CD14-positive monocyte (primary cell): ENCODE measurements around the gene SLC9A9. TPM values are rescaled to one million over a fixed set of nuclear protein-coding genes. Genes with fewer than 3 reads are reported as not detected.
A peak's percentile ranks its signal among the peaks of the same experiment; 100 is the strongest.

Experiments used
- DNase-seq, 3 donors: peaks; one replicate each; pipeline ENCODE4 v3.0.0-alpha.2; 2011 to 2022
- H2AFZ ChIP-seq: 2 replicates; pipeline ENCODE4 v1.6.0; 2012; ENCODE audit warnings: mild to moderate bottlenecking, low read depth, low read length, inconsistent platforms; ENCODE audit not compliant: insufficient read depth, poor library complexity, severe bottlenecking
- H3K27ac ChIP-seq, 2 donors: 1 replicate in 1 of 2; 2 replicates in 1 of 2; pipeline ENCODE4 v1.5.1; 2012 to 2013; ENCODE audit warnings: low read length in 2 of 2, control low read depth in 1 of 2, inconsistent platforms in 1 of 2, low read depth in 1 of 2, mild to moderate bottlenecking in 1 of 2
- H3K27me3 ChIP-seq, 2 donors: one replicate each; pipeline versions ENCODE4 v1.6.0 to v1.6.1; 2011 to 2013; ENCODE audit warnings: low read length in 2 of 2; ENCODE audit not compliant: control insufficient read depth in 2 of 2, insufficient read depth in 2 of 2
- H3K36me3 ChIP-seq, 2 donors: replicated peaks in 1 of 2; 1 replicate in 1 of 2; 2 replicates in 1 of 2; pipeline versions ENCODE4 v1.5.1 to v1.6.1; 2012 to 2013; ENCODE audit warnings: low read length in 2 of 2, control low read depth in 1 of 2, inconsistent platforms in 1 of 2, mild to moderate bottlenecking in 1 of 2; ENCODE audit not compliant: insufficient read depth in 2 of 2, control insufficient read depth in 1 of 2
- H3K4me1 ChIP-seq, 2 donors: 1 replicate in 1 of 2; 2 replicates in 1 of 2; pipeline versions ENCODE4 v1.5.1 to v1.6.1; 2012 to 2013; ENCODE audit warnings: low read length in 2 of 2, control low read depth in 1 of 2, inconsistent platforms in 1 of 2, mild to moderate bottlenecking in 1 of 2, moderate library complexity in 1 of 2; ENCODE audit not compliant: insufficient read depth in 2 of 2, control insufficient read depth in 1 of 2
- H3K4me2 ChIP-seq: replicated peaks from 2 replicates; pipeline ENCODE3; 2012; ENCODE audit warnings: low read length, moderate library complexity, mild to moderate bottlenecking; ENCODE audit not compliant: poor library complexity, severe bottlenecking; ENCODE audit errors: extremely low read depth
- H3K4me3 ChIP-seq, 3 experiments: fragments of 200-600 bp in 1 of 3; sonication (generic) in 1 of 3; replicated peaks in 1 of 3; 1 replicate in 2 of 3; 2 replicates in 1 of 3; pipeline ENCODE4 v1.5.1; 2011 to 2013; ENCODE audit warnings: low read length in 3 of 3, mild to moderate bottlenecking in 3 of 3, control low read depth in 2 of 3, low read depth in 2 of 3, inconsistent platforms in 1 of 3, moderate library complexity in 1 of 3
- H3K79me2 ChIP-seq: 2 replicates; pipeline ENCODE4 v1.6.0; 2012; ENCODE audit warnings: mild to moderate bottlenecking, control low read depth, inconsistent platforms, low read length, moderate library complexity; ENCODE audit not compliant: insufficient read depth
- H3K9ac ChIP-seq: 2 replicates; pipeline ENCODE4 v1.6.0; 2017; ENCODE audit warnings: low read length, mild to moderate bottlenecking; ENCODE audit not compliant: insufficient read depth, poor library complexity, severe bottlenecking
- H3K9me3 ChIP-seq, 2 donors: replicated peaks in 1 of 2; 1 replicate in 1 of 2; 2 replicates in 1 of 2; pipeline versions ENCODE4 v1.5.1 to v1.6.1; 2012 to 2013; ENCODE audit warnings: low read length in 2 of 2, control low read depth in 1 of 2; ENCODE audit not compliant: control insufficient read depth in 1 of 2, insufficient read depth in 1 of 2
- H4K20me1 ChIP-seq: 2 replicates; pipeline ENCODE4 v1.6.0; 2012; ENCODE audit warnings: mild to moderate bottlenecking, low read length, control low read depth, moderate library complexity; ENCODE audit not compliant: insufficient read depth
- H3K27ac Mint-ChIP-seq, 7 donors: one replicate each; pipeline ENCODE4 v1.8.0; 2020; ENCODE audit warnings: mild to moderate bottlenecking in 7 of 7, mixed read lengths in 7 of 7, moderate library complexity in 6 of 7, inconsistent platforms in 2 of 7
- H3K27me3 Mint-ChIP-seq, 3 donors: one replicate each; pipeline ENCODE4 v1.8.0; 2021 to 2022; ENCODE audit warnings: low read depth in 3 of 3, mild to moderate bottlenecking in 3 of 3, mixed read lengths in 3 of 3, moderate library complexity in 3 of 3, inconsistent platforms in 1 of 3
- H3K36me3 Mint-ChIP-seq, 2 donors: one replicate each; pipeline ENCODE4 v1.8.0; 2020; ENCODE audit warnings: mixed read lengths in 2 of 2, inconsistent platforms in 1 of 2, mild to moderate bottlenecking in 1 of 2
- H3K4me1 Mint-ChIP-seq: one replicate; pipeline ENCODE4 v1.8.0; 2020; ENCODE audit warnings: mild to moderate bottlenecking, mixed read lengths
- H3K4me3 Mint-ChIP-seq, 2 donors: one replicate each; pipeline ENCODE4 v1.8.0; 2020; ENCODE audit warnings: mild to moderate bottlenecking in 2 of 2, mixed read lengths in 2 of 2, moderate library complexity in 1 of 2
- H3K9me3 Mint-ChIP-seq, 7 donors: one replicate each; pipeline ENCODE4 v1.8.0; 2020 to 2022; ENCODE audit warnings: mixed read lengths in 7 of 7, mild to moderate bottlenecking in 6 of 7, moderate library complexity in 6 of 7, inconsistent platforms in 2 of 7
- WGBS: methylation state at CpG from one replicate; pipeline ENCODE4 v1.1.5; 2013; ENCODE audit warnings: missing lambda C conversion rate; ENCODE audit not compliant: insufficient coverage; 5-methylcytosine and 5-hydroxymethylcytosine counted together
- intact Hi-C, 2 donors: fragments of 100-400 bp; cut with micrococcal nuclease; formaldehyde crosslinking; loops; one replicate each; pipeline versions ENCODE4 v1.15.0 to v1.15.1; 2023
- polyA plus RNA-seq, 3 donors: library from polyadenylated mRNA; depleted of rRNA in 1 of 3; unstranded in 2 of 3; stranded (reverse) in 1 of 3; fragments of 300-500 nt in 2 of 3; fragments of >200 nt in 1 of 3; fragmentation: Illumina TruSeq in 2 of 3; gene quantifications; 1 replicate in 2 of 3; 2 replicates in 1 of 3; pipeline ENCODE4 v1.2.3, GENCODE V29; 2012 to 2021
- TF ChIP-seq, protein P1 (sequence below): fragments of 200-600 bp; IDR thresholded peaks from one replicate; pipeline ENCODE4 v1.8.0; 2022; ENCODE audit warnings: antibody characterized with exemption, mild to moderate bottlenecking

The SLC9A9 gene
- polyA plus RNA-seq, 3 donors: 14.1 to 32.8 (median 27.0) TPM

DNA sequence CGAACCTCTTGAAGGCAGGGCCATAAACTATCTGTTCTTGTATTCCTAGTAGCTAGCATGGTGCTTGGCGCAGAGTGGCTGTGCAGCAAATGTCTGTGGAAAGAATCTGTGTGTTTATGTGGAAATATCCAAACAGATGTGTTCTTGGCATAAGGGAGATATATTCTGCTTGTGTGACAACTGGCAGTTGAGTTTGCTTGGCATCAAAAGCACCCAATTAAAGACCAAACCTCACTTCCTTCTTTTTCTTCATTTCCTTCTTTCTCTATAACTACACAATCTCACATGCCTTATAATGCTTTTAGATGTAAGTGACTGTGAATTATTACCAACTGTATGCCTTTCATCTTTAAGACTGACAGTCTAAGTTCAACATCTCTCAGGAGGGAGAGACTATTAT lies 296.5 kb downstream of the SLC9A9 start:
- Histone ChIP-seq H3K9me3 (peaks cover 2 to 4% of the 10 kb centered on the region in 2 donors), H3K79me2 (no peaks in the 10 kb centered on the region), H4K20me1 (no peaks in the 10 kb centered on the region), H3K36me3 (peaks cover 10 to 49% of the 10 kb centered on the region in 2 donors), H3K4me1 (no peaks in the 10 kb centered on the region), H3K4me2 (no peak overlapping the region), H3K4me3 (no peak overlapping the region), H3K27me3 (no peaks in the 10 kb centered on the region), H3K9ac (no peak overlapping the region), H3K27ac (no peak overlapping the region), H2AFZ (no peak overlapping the region)
- WGBS: no CpG with 5 or more reads among the region's 2 CpGs
- Mint-ChIP-seq H3K27ac (peak overlapping the region in 1 of 7 donors; percentile 27), H3K36me3 (peaks cover 37 to 51% of the 10 kb centered on the region in 2 donors), H3K27me3 (peaks cover 0 to 2% (median 0%) of the 10 kb centered on the region in 3 donors), H3K9me3 (peaks cover 0 to 14% (median 6%) of the 10 kb centered on the region in 7 donors), H3K4me3 (no peak overlapping the region), H3K4me1 (peaks cover 8% of the 10 kb centered on the region)
- TF ChIP-seq, protein P1, sequence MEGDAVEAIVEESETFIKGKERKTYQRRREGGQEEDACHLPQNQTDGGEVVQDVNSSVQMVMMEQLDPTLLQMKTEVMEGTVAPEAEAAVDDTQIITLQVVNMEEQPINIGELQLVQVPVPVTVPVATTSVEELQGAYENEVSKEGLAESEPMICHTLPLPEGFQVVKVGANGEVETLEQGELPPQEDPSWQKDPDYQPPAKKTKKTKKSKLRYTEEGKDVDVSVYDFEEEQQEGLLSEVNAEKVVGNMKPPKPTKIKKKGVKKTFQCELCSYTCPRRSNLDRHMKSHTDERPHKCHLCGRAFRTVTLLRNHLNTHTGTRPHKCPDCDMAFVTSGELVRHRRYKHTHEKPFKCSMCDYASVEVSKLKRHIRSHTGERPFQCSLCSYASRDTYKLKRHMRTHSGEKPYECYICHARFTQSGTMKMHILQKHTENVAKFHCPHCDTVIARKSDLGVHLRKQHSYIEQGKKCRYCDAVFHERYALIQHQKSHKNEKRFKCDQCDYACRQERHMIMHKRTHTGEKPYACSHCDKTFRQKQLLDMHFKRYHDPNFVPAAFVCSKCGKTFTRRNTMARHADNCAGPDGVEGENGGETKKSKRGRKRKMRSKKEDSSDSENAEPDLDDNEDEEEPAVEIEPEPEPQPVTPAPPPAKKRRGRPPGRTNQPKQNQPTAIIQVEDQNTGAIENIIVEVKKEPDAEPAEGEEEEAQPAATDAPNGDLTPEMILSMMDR: no peak
- intact Hi-C loops: no loop called here
- no peak for DNase-seq

DNA sequence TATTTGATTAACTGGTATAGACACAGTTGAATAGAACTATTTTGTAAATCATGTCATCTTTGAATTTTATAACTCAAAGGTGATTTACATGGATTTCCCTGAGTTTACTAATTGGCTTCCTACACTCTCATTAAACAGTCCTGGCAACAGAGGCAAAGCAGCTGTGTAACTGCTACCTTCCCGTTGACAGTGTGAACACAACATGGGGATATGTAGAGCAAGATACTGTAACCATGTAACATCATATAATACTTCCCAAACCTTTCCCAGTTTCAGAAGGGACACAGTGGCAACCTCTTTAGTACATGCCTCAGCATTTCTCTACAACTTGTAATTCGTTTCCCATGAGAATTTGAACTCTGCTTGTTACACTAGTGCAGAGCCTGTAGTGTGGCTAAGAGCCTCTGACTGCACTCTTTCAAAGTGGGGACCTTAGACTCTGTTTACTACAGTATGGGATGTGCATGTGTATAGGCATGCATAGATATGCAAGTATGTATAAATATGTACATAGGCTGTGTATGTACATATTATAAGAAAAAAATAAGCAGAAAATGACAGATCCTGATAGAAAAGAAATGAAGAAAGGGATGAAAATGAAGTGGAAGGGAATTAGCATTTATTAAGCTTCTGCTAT lies 299.3 kb downstream of the SLC9A9 start:
- no peaks in the 10 kb centered on the region for H4K20me1 ChIP-seq
- no peaks in the 10 kb centered on the region for H3K79me2 ChIP-seq
- H3K9me3 Mint-ChIP-seq: peaks cover 6 to 21% (median 10%) of the 10 kb centered on the region in 7 donors
- H2AFZ ChIP-seq: no peak overlapping the region
- TF ChIP-seq, protein P1: no peak
- peaks cover 0 to 2% (median 0%) of the 10 kb centered on the region in 3 donors for H3K27me3 Mint-ChIP-seq
- H3K27ac Mint-ChIP-seq: no peak overlapping the region
- H3K4me1 ChIP-seq: no peaks in the 10 kb centered on the region
- no peak overlapping the region for H3K4me3 ChIP-seq
- H3K27me3 ChIP-seq: no peaks in the 10 kb centered on the region
- H3K9me3 ChIP-seq: peaks cover 3 to 8% of the 10 kb centered on the region in 2 donors
- no peak overlapping the region for H3K4me3 Mint-ChIP-seq
- H3K9ac ChIP-seq: no peak overlapping the region
- no peak for DNase-seq
- peaks cover 8% of the 10 kb centered on the region for H3K4me1 Mint-ChIP-seq
- 100% methylated on average over 1 of the region's 2 CpGs for WGBS
- H3K27ac ChIP-seq: no peak overlapping the region
- H3K36me3 Mint-ChIP-seq: peaks cover 48 to 61% of the 10 kb centered on the region in 2 donors
- intact Hi-C loops: no loop called here
- H3K4me2 ChIP-seq: no peak overlapping the region
- peaks cover 10 to 71% of the 10 kb centered on the region in 2 donors for H3K36me3 ChIP-seq
